GM12873 (cell line): ENCODE results near the gene SLC6A17.

Experiments
- TF ChIP-seq, protein P1 (sequence below): IDR thresholded peaks from 2 replicates; pipeline ENCODE4 v1.5.1; 2012; ENCODE audit warnings: low read depth, mild to moderate bottlenecking, moderate library complexity, low read length, control low read depth; ENCODE audit not compliant: insufficient read depth; ENCODE audit errors: missing control alignments

The SLC6A17 gene

DNA sequence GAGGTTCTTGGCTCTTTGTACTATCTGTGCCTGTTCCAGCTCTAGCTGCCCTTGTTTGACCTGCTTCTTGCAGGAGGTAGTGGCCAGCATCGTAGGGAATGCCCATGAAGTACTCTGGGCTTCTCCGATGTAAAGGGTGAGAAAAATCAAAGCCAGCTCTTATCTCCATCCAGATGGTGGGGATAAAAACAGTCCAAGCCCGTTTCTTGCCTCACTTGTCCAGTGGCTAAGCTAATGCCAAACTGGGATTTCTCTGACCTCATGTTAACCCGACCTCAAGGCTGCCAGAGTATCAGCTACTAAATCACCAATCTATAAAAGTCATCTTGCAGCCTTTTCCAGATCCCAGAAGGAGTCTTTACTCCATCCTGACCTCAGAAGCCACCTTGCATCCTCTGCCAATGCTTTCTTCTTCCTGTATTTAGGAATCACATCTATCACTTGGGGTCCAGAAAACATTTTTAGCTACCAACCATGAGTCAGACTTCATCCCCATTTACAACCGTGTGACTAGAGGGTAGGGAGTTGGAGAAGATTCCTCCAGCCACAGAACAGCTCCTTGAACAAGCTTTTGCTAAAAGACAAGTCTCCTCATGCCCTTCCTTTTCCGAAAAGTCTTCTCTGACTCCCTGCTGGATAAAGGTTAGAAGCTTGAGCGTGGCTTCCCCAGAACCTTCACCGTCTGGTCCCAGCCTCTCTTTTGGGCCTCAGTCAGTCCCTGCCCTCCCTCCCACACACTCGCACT is 95.8 kb downstream of the SLC6A17 start:
- TF ChIP-seq, protein P1, sequence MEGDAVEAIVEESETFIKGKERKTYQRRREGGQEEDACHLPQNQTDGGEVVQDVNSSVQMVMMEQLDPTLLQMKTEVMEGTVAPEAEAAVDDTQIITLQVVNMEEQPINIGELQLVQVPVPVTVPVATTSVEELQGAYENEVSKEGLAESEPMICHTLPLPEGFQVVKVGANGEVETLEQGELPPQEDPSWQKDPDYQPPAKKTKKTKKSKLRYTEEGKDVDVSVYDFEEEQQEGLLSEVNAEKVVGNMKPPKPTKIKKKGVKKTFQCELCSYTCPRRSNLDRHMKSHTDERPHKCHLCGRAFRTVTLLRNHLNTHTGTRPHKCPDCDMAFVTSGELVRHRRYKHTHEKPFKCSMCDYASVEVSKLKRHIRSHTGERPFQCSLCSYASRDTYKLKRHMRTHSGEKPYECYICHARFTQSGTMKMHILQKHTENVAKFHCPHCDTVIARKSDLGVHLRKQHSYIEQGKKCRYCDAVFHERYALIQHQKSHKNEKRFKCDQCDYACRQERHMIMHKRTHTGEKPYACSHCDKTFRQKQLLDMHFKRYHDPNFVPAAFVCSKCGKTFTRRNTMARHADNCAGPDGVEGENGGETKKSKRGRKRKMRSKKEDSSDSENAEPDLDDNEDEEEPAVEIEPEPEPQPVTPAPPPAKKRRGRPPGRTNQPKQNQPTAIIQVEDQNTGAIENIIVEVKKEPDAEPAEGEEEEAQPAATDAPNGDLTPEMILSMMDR = no peak

DNA sequence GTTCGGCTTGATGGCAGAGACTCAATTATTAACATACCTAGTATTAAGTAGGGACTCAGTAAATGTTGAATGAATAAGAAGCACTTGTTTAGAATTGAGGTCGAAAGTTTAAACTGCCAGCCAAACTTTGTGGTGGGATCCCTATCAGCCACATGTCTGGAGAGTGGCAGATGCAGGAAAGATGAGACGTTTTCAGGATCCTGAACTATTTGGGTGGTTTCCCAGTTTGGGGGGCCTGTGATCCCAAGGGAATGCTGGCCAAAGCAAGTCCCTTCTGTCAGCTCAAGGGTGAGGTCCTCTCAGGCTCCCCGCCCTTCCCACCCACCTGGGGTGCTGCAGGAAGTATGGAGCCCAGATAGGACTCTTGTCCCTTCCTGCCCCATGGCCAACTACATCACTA is 98.5 kb downstream of the SLC6A17 start:
- TF ChIP-seq, protein P1 = no peak

DNA sequence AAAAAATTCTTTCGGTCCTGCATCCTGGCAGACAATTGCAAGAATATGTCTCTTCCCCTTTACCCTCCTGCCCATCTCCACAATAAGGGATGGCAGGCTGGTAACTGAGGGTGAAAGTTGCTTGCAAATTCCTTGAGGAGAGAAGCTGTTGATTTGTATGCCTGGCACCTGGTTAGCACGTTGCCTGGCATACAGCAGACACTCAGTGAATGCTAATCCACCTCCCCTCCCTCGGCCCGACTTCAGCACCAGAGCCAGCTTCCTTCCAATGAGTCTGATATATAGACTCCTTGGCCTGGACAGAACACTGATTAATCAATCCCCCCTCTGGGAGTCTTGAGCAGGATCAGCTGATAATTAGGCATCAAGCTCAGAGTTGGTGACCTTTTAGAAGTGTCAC is 99.0 kb downstream of the SLC6A17 start:
- TF ChIP-seq, protein P1 = no peak

DNA sequence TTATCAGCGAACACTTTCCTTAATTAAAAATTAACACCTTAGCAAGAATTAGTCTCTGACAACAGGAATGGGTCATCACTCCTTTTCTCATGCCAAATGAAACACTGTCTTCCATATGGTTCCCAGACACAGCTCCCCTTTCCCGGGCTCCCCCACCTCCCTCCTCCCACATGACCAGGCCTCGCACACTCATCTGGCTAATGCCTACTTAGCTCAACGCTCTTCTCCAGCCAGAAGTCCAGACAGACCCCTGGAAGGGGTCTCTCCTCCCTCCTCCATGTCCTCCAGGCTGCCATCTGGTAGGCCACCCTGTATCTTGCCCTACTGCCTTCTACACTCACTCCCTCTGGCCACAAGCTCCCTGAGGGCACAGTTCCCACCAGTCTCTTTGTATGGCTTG is 99.7 kb downstream of the SLC6A17 start:
- TF ChIP-seq, protein P1 = no peak

DNA sequence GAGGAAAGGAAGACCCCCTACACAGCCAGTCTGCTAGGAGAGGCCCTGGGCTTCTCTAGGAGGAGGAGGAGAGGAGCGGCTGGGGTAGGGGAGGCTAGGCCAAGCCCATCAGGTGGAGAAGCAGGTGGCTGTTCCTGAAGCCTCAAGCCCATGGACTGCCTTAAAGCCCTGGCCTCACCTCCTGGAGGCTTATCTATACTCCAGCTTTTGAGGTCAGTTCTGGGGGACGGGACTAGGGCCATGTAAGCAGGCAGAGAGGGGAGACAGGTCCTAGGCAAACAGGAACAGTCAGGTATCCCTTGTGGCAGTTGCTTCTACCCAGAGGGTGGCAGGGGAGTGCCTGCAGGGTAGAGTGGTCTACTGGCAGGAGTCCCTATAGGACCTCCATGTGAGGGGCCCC is 100.5 kb downstream of the SLC6A17 start:
- TF ChIP-seq, protein P1 = no peak
